ENCODE data around the gene ZDHHC14.

The ZDHHC14 gene

DNA sequence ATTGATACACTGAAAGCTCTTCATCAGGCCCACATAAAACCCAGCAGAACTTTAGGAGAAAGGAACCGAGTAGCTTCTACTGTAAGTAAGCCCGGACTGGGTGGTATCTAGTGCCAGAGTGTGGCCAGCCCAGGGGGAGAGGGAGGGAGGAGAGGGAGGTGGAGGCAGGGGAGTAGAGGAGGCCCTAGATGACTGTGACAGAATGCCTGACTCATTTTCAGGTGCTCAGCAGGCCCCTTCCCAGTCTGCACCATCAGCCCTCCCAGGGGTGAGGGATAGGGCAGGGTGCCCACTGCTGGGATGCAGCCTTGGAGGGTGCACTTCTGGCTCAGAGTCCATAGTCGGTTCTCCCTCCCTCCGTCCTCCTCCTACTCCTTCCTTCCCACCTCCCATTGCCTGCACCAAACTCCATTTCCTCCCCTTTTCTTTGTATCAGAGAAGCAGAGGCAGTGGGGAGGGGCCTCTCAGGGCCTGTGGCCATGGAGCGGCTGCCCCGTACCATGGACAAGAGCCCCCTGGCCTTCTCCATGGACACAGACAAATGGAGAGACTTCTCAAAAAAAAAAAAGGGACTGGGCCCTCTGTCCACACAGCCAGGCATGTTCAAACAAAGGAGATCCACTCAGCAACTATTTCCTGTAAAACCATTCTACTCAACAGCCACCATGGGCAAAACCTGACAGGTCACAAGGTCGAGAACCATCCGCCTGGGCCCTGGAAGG lies 257.1 kb downstream of the ZDHHC14 start:
- DNase-seq (ENCODE audit: low read depth, low spot score) = no peak

GRCh38 chr6:157638779-157639178 lies 257.8 kb downstream of the ZDHHC14 start:
- no peak for DNase-seq (ENCODE audit: low read depth, low spot score)
- H3K4me3 ChIP-seq (ENCODE audit: low read length) = no peak overlapping the region

More for the DNA sequence above, 257.1 kb downstream of the ZDHHC14 start:
- H3K4me3 ChIP-seq (ENCODE audit: low read length) = no peak overlapping the region

DNA sequence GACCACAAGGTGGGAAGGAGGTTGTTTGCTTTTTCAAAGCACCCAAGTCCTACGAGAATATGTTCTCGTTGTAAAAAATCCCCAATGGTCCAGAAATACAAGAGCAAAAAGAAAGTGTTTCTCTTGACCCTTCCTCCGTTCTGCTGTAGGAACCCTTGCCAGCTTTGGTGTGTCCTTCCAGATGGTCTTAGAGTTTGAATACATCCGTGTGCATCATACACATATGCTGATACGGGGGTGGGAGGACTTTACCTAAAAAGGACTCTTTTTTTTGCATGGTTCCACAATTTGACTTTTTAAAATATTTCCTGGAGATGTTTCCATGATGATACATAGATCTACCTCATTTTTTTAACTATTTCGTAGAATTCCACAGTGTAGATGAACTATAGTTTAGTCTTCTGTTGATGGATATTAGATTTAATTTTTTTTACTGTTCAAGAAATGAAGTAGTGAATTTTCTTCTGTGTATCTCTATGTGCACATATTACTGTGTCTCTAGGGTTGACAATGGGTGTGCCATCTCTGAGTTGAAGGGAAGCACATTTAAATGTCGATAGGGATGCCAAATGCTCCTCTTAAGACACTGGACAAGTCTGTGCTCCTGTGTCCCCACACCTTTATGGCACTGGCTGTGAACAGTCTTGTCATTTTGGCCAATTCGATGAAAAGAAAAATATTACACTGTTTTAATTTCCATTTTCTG lies 259.9 kb downstream of the ZDHHC14 start:
- H3K4me3 ChIP-seq (ENCODE audit: low read length) = no peak overlapping the region
- no peak for DNase-seq (ENCODE audit: low read depth, low spot score)

GRCh38 chr6:157641837-157642236 lies 260.8 kb downstream of the ZDHHC14 start:
- DNase-seq (ENCODE audit: low read depth, low spot score) = no peak
- no peak overlapping the region for H3K4me3 ChIP-seq (ENCODE audit: low read length)

GRCh38 chr6:157642736-157643135 lies 261.7 kb downstream of the ZDHHC14 start:
- DNase-seq (ENCODE audit: low read depth, low spot score) = no peak
- no peak overlapping the region for H3K4me3 ChIP-seq (ENCODE audit: low read length)

GRCh38 chr6:157644043-157644810 lies 263.2 kb downstream of the ZDHHC14 start:
- H3K4me3 ChIP-seq (ENCODE audit: low read length) = no peak overlapping the region
- DNase-seq (ENCODE audit: low read depth, low spot score) = peak; percentile 68

DNA sequence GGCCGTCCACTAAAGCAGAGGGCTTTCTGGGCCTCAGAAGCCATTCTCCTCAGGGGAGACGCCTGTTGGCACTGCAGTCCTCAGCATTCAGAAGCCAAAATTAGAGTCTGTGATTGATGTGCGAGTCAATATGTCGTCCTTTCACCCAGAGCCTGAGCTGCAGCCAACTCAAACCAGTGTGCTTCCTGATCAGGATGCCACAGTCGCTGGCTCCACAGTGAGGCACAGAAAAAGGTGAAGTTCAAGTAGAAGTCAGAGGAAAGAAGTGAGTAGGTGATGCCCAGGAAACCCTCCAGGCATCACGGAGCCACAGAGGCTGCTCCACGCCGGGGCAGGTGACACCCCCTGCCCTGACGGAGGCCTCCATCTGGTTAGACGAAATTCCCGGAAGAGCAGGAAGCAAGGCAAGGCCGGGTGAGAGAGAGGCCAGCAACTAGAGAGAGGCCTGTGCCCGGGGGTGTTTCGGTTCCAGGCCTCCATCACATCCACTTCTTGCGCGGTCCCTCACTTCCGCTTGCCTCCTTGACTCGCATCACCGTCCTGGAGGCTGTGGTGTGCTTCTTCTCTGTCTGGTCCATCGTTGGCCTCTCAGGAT lies 264.3 kb downstream of the ZDHHC14 start:
- H3K4me3 ChIP-seq (ENCODE audit: low read length) = no peak overlapping the region
- DNase-seq (ENCODE audit: low read depth, low spot score) = no peak

GRCh38 chr6:157646012-157646411 lies 265.0 kb downstream of the ZDHHC14 start:
- H3K4me3 ChIP-seq (ENCODE audit: low read length) = no peak overlapping the region
- peak; percentile 81 for DNase-seq (ENCODE audit: low read depth, low spot score)

- DNase-seq (ENCODE audit: low read depth, low spot score) = peak; percentile 88
- no peak overlapping the region for H3K4me3 ChIP-seq (ENCODE audit: low read length)
Observed at GRCh38 chr6:157647261-157647915, 266.4 kb downstream of the ZDHHC14 start.

GRCh38 chr6:157648561-157648960 lies 267.6 kb downstream of the ZDHHC14 start:
- DNase-seq (ENCODE audit: low read depth, low spot score) = no peak
- no peak overlapping the region for H3K4me3 ChIP-seq (ENCODE audit: low read length)

DNA sequence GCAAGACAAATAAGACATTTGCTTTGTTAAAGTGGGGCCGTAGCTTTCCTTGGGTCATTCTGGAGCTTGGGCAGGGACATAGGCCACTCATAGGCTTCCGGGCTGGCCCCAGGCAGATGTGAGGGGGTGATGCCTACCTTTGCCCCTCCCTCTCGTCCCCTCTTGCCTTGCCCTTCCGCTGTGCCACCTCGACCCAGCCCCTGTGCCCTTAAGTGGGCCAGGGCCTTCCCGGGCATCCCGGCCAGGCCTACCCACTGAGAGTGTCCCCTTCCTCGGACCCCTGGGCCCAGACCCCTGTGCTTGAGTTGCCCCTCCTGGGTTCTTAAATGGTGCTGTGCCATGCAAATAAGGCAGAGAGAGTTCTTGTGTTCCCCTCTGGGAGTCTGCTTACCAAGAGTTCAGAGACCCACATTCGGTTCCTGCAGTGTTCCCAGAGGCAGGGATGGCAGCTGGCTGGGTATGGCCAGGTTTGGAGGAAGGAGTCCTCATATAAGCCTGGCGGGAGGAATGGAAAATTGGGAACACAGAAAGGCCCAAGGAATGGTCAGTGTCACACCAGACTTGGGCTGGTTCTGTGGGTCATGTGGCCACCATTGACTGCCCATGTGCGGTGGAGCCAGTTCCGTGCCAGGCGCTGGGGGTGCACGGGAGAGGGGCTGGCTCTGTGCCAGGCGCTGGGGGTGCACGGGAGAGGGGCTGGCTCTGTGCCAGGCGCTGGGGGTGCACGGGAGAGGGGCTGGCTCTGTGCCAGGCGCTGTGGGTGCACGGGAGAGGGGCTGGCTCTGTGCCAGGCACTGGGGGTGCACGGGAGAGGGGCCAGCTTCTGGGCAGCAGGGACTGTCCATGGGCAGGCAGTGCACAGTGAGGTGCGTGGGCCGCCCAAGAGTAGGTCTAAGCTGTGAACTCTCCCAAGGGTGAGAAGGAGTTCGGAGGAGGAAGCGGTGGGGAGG lies 268.6 kb downstream of the ZDHHC14 start:
- DNase-seq (ENCODE audit: low read depth, low spot score) = no peak
- H3K4me3 ChIP-seq (ENCODE audit: low read length) = no peak overlapping the region

DNA sequence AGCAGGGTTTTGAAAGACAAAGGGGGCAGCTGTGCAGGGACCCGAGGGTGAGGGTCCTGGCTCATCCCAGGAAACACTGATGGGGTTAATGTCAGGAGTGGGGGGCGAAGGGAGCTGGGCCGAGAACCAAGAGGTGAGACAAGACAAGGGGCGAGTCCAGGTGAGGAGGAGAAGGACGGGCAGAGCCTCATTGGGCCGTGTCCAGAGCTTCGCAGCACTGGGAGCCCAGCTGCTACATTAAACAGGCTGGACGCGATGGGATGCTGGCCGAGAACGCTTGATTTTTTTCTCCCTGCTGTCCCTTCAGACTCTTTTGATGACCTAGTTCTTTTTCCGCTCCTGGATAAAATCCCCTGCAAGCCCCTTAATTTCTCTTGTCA lies 269.3 kb downstream of the ZDHHC14 start:
- H3K4me3 ChIP-seq (ENCODE audit: low read length) = no peak overlapping the region
- no peak for DNase-seq (ENCODE audit: low read depth, low spot score)

- H3K4me3 ChIP-seq (ENCODE audit: low read length) = no peak overlapping the region
- DNase-seq (ENCODE audit: low read depth, low spot score) = no peak
Observed at GRCh38 chr6:157650801-157651200, 269.8 kb downstream of the ZDHHC14 start.

GRCh38 chr6:157651731-157652490 lies 270.9 kb downstream of the ZDHHC14 start:
- no peak overlapping the region for H3K4me3 ChIP-seq (ENCODE audit: low read length)
- DNase-seq (ENCODE audit: low read depth, low spot score) = no peak

GRCh38 chr6:157652601-157653363 lies 271.8 kb downstream of the ZDHHC14 start:
- H3K4me3 ChIP-seq (ENCODE audit: low read length) = no peak overlapping the region
- DNase-seq (ENCODE audit: low read depth, low spot score) = no peak

DNA sequence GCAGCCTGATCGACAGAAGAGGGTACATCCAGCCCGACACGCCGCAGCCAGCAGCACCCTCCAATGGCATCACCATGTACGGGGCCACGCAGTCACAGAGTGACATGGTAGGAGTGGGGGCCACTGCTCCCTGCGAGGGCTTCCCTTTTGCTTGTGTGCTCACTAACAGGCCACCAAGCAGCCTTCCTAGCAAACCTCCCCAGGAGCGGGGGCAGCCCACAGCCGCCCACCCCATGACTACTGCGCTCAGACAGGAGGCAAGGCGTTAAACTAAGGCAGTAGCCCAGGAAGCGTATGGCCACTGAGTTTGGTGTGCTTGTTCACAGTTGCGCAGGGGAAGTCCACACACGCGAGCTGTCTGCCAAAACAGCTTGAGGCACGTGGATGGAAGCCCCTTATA lies 272.5 kb downstream of the ZDHHC14 start:
- no peak overlapping the region for H3K4me3 ChIP-seq (ENCODE audit: low read length)
- DNase-seq (ENCODE audit: low read depth, low spot score) = no peak

GRCh38 chr6:157655139-157655538 lies 274.1 kb downstream of the ZDHHC14 start:
- DNase-seq (ENCODE audit: low read depth, low spot score) = no peak
- H3K4me3 ChIP-seq (ENCODE audit: low read length) = no peak overlapping the region

Data from Jurkat, Clone E6-1 (cell line).